HG03060 (cell line): ENCODE measurements around the gene CATSPERZ.
A peak's percentile ranks its signal among the peaks of the same experiment; 100 is the strongest.

ENCODE experiments used
- ATAC-seq: cut with Tn5 transposase; IDR thresholded peaks from one replicate; pipeline ENCODE4 v1.9.1; 2021; ENCODE audit warnings: low read depth, moderate number of reproducible peaks; ENCODE audit not compliant: unreplicated experiment

CATSPERZ gene

GRCh38 chr11:64263021-64263946, 36.9 kb upstream of the CATSPERZ start:
- no peak for ATAC-seq

GRCh38 chr11:64263947-64264317, 36.2 kb upstream of the CATSPERZ start:
- ATAC-seq, result no peak

- no peak for ATAC-seq
Measured at GRCh38 chr11:64264371-64264852, 35.7 kb upstream of the CATSPERZ start.

GRCh38 chr11:64265176-64266160, 34.7 kb upstream of the CATSPERZ start:
- no peak for ATAC-seq

- ATAC-seq, result no peak
Measured at GRCh38 chr11:64266339-64266738, 33.8 kb upstream of the CATSPERZ start.

GRCh38 chr11:64267207-64267945, 32.8 kb upstream of the CATSPERZ start:
- no peak for ATAC-seq

GRCh38 chr11:64268025-64268892, 31.9 kb upstream of the CATSPERZ start:
- no peak for ATAC-seq

GRCh38 chr11:64268893-64269539, 31.1 kb upstream of the CATSPERZ start:
- no peak for ATAC-seq

- peak; percentile 71 for ATAC-seq
Measured at GRCh38 chr11:64269540-64270220, 30.5 kb upstream of the CATSPERZ start.

- ATAC-seq, result no peak
Measured at GRCh38 chr11:64275031-64275800, 24.9 kb upstream of the CATSPERZ start.

- no peak for ATAC-seq
Measured at GRCh38 chr11:64275841-64276240, 24.3 kb upstream of the CATSPERZ start.

GRCh38 chr11:64276653-64277431, 23.3 kb upstream of the CATSPERZ start:
- no peak for ATAC-seq

- ATAC-seq, result no peak
Measured at GRCh38 chr11:64278576-64279190, 21.5 kb upstream of the CATSPERZ start.

- no peak for ATAC-seq
Measured at GRCh38 chr11:64281957-64282770, 18.0 kb upstream of the CATSPERZ start.

GRCh38 chr11:64283092-64283491, 17.1 kb upstream of the CATSPERZ start:
- no peak for ATAC-seq
